ENCODE data around the gene RPS8. TPM values are rescaled to one million over a fixed set of nuclear protein-coding genes. Genes with fewer than 3 reads are reported as not detected.

Gene RPS8
- total RNA-seq, 1 experiment from 2014 or later, result 1,087 TPM

- in situ Hi-C loops (cut with HindIII; ENCODE audit: low pct_unique_long_range_greater_than_20kb, low sequenced_read_pairs) (no loop called here), intact Hi-C loops (cut with micrococcal nuclease; ENCODE audit: unreplicated experiment) (no loop called here)
- no peaks in the 10 kb centered on the region for H3K9me3 ChIP-seq (ENCODE audit: control insufficient read depth, insufficient read depth, low read depth, low read length)
- no peak for TF ChIP-seq REST (IDR thresholded peaks at IDR 0.05; ENCODE audit: insufficient read depth in 1 of 2, low read depth in 2 of 2, low read length in 1 of 2)
- peak; percentile 90 for TF ChIP-seq CTCF (IDR thresholded peaks at IDR 0.05)
- no peak for TF ChIP-seq TCF7L2 (IDR thresholded peaks at IDR 0.05; ENCODE audit: low read depth, low read length)
- no peak for TF ChIP-seq POLR2AphosphoS5 (IDR thresholded peaks at IDR 0.05; ENCODE audit: low read depth, low read length)
- TF ChIP-seq SIN3A (IDR thresholded peaks at IDR 0.05; ENCODE audit: borderline replicate concordance, insufficient read depth, low read depth, low read length), result no peak
- H3K27me3 ChIP-seq (ENCODE audit: control insufficient read depth, insufficient read depth, low read length), result no peaks in the 10 kb centered on the region
- no peaks in the 10 kb centered on the region for H3K36me3 ChIP-seq (ENCODE audit: control insufficient read depth, insufficient read depth, low read length)
- CTCF ChIA-PET, result interaction anchor here (0.7 kb wide), 1 partner anchor 10 kb away, joined by 3 read pairs; no protein-coding TSS in a partner anchor
- no peak for DNase-seq (ENCODE audit: low read depth, low spot score)
- no TSS peak for BruUV-seq (replicated peaks)
- peak; percentile 29; the same call in 1 of the 2 replicates for ATAC-seq
- POLR2A ChIA-PET, result interaction anchor here (0.6 kb wide), 1 partner anchor 55 kb away, joined by 11 read pairs; the partner anchor contains the start of gene RNU5D-1
- no peaks in the 10 kb centered on the region; the same call in 1 of the 2 replicates for H3K4me1 ChIP-seq (ENCODE audit: control insufficient read depth, insufficient read depth, low read length)
- H3K4me3 ChIP-seq (ENCODE audit: low read depth in 2 of 2, low read length in 2 of 2), result no peak overlapping the region
- no peak overlapping the region for H3K27ac ChIP-seq (ENCODE audit: low read length)
Observed at GRCh38 chr1:44786138-44786840, 10.9 kb downstream of the RPS8 start.

GRCh38 chr1:44786841-44787426 lies 11.6 kb downstream of the RPS8 start:
- POLR2A ChIA-PET, result interaction anchor here (0.6 kb wide), 2 partner anchors 27 to 56 kb away, joined by 6 to 11 read pairs; partner anchors contain the start of gene RNU5D-1
- no peaks in the 10 kb centered on the region for H3K9me3 ChIP-seq (ENCODE audit: control insufficient read depth, insufficient read depth, low read depth, low read length)
- H3K4me1 ChIP-seq (ENCODE audit: control insufficient read depth, insufficient read depth, low read length), result no peaks in the 10 kb centered on the region; the same call in 1 of the 2 replicates
- DNase-seq (ENCODE audit: low read depth, low spot score) (no peak), ATAC-seq (no peak)
- TF ChIP-seq POLR2AphosphoS5 (IDR thresholded peaks at IDR 0.05; ENCODE audit: low read depth, low read length) (no peak), TCF7L2 (IDR thresholded peaks at IDR 0.05; ENCODE audit: low read depth, low read length) (no peak), REST (IDR thresholded peaks at IDR 0.05; ENCODE audit: insufficient read depth in 1 of 2, low read depth in 2 of 2, low read length in 1 of 2) (no peak), SIN3A (IDR thresholded peaks at IDR 0.05; ENCODE audit: borderline replicate concordance, insufficient read depth, low read depth, low read length) (no peak), CTCF (IDR thresholded peaks at IDR 0.05) (no peak)
- in situ Hi-C loops (cut with HindIII; ENCODE audit: low pct_unique_long_range_greater_than_20kb, low sequenced_read_pairs), result no loop called here
- no peaks in the 10 kb centered on the region for H3K36me3 ChIP-seq (ENCODE audit: control insufficient read depth, insufficient read depth, low read length)
- CTCF ChIA-PET, result interaction anchor here (0.6 to 0.7 kb wide), 2 partner anchors 10 to 11 kb away, joined by 3 to 10 read pairs; no protein-coding TSS in a partner anchor
- no peak overlapping the region for H3K27ac ChIP-seq (ENCODE audit: low read length)
- H3K27me3 ChIP-seq (ENCODE audit: control insufficient read depth, insufficient read depth, low read length), result no peaks in the 10 kb centered on the region
- no TSS peak for BruUV-seq (replicated peaks)
- no peak overlapping the region for H3K4me3 ChIP-seq (ENCODE audit: low read depth in 2 of 2, low read length in 2 of 2)
- intact Hi-C loops (cut with micrococcal nuclease; ENCODE audit: unreplicated experiment), result no loop called here

All from Panc1 (cell line).